HEK293 (cell line): Measurements from ENCODE around the gene COA4.
A peak's percentile ranks its signal among the peaks of the same experiment; 100 is the strongest.

Experiments
- CTCF ChIA-PET: fragments of 350-600 bp; formaldehyde crosslinking; extraction: SDS; loops from one replicate; lab custom pipeline; 2021; ENCODE audit warnings: antibody characterized with exemption; lab: Yijun Ruan, JAX
- POLR2A ChIA-PET: fragments of 300-600 bp; formaldehyde crosslinking; extraction: SDS; loops from one replicate; lab custom pipeline; 2020; ENCODE audit warnings: antibody characterized with exemption, inconsistent platforms; lab: Yijun Ruan, JAX
- H3K27ac ChIP-seq: fragments of 200-500 bp; sonication (Bioruptor generic); 2 replicates; pipeline ENCODE4 v1.5.1; 2014; ENCODE audit warnings: low read depth, low read length, control low read depth, inconsistent platforms; ENCODE audit errors: extremely low read depth
- H3K36me3 ChIP-seq, 2 experiments: fragments of 200-500 bp in 1 of 2; sonication (Bioruptor generic) in 1 of 2; 1 replicate in 1 of 2; 2 replicates in 1 of 2; pipeline ENCODE4 v1.5.1; 2014 to 2017; ENCODE audit warnings: inconsistent platforms in 2 of 2, low read length in 2 of 2; ENCODE audit not compliant: control insufficient read depth in 2 of 2, insufficient read depth in 1 of 2
- H3K4me1 ChIP-seq: fragments of 200-500 bp; sonication (Bioruptor generic); 2 replicates; pipeline ENCODE4 v1.5.1; 2014; ENCODE audit warnings: mild to moderate bottlenecking, low read length, inconsistent platforms; ENCODE audit not compliant: control insufficient read depth, insufficient read depth
- H3K4me3 ChIP-seq: 2 replicates; pipeline ENCODE4 v1.5.1; 2011; ENCODE audit warnings: low read depth, mild to moderate bottlenecking, control low read depth, low read length, moderate library complexity
- H3K9me3 ChIP-seq: fragments of 200-500 bp; sonication (Bioruptor generic); 2 replicates; pipeline ENCODE4 v1.5.1; 2014; ENCODE audit warnings: low read depth, low read length, inconsistent platforms; ENCODE audit not compliant: control insufficient read depth, insufficient read depth
- BCL11B ChIP-seq: fragments of 450-650 bp; formaldehyde crosslinking; IDR thresholded peaks from 2 replicates; pipeline ENCODE4 v1.5.1; 2016; ENCODE audit warnings: low read depth, missing biosample characterization, missing genetic modification characterization
- FEZF1 ChIP-seq: fragments of 450-650 bp; formaldehyde crosslinking; IDR thresholded peaks from 2 replicates; pipeline ENCODE4 v1.5.1; 2016; ENCODE audit warnings: missing biosample characterization, missing genetic modification characterization
- WT1 ChIP-seq: fragments of 450-650 bp; formaldehyde crosslinking; IDR thresholded peaks from 2 replicates; pipeline ENCODE4 v1.5.1; 2016; ENCODE audit warnings: missing biosample characterization, missing genetic modification characterization
- ZNF211 ChIP-seq: fragments of 450-650 bp; formaldehyde crosslinking; IDR thresholded peaks from 2 replicates; pipeline ENCODE4 v1.5.1; 2016; ENCODE audit warnings: low read depth, missing biosample characterization, missing genetic modification characterization
- ZNF221 ChIP-seq: fragments of 450-650 bp; formaldehyde crosslinking; IDR thresholded peaks from 2 replicates; pipeline ENCODE4 v1.5.1; 2017; ENCODE audit warnings: missing biosample characterization, missing genetic modification characterization, borderline replicate concordance
- ZNF24 ChIP-seq: fragments of 450-650 bp; formaldehyde crosslinking; IDR thresholded peaks from 2 replicates; pipeline ENCODE4 v1.5.1; 2016; ENCODE audit warnings: missing biosample characterization, missing genetic modification characterization
- ZNF266 ChIP-seq: fragments of 450-650 bp; formaldehyde crosslinking; IDR thresholded peaks from 2 replicates; pipeline ENCODE4 v1.5.1; 2016; ENCODE audit warnings: missing biosample characterization, missing genetic modification characterization, low read depth
- ZNF350 ChIP-seq: fragments of 450-650 bp; formaldehyde crosslinking; IDR thresholded peaks from 2 replicates; pipeline ENCODE4 v1.5.0; 2017; ENCODE audit warnings: missing biosample characterization, mild to moderate bottlenecking, missing genetic modification characterization
- ZNF423 ChIP-seq: fragments of 450-650 bp; formaldehyde crosslinking; IDR thresholded peaks from 2 replicates; pipeline ENCODE4 v1.5.1; 2016; ENCODE audit warnings: missing biosample characterization, missing genetic modification characterization
- ZNF548 ChIP-seq: fragments of 450-650 bp; formaldehyde crosslinking; IDR thresholded peaks from 2 replicates; pipeline ENCODE4 v1.5.1; 2016; ENCODE audit warnings: missing biosample characterization, missing genetic modification characterization
- ZNF561 ChIP-seq: fragments of 450-650 bp; IDR thresholded peaks from 2 replicates; pipeline ENCODE4 v1.5.1; 2018; ENCODE audit warnings: missing biosample characterization, missing genetic modification characterization, borderline replicate concordance
- ZNF623 ChIP-seq: fragments of 450-650 bp; formaldehyde crosslinking; IDR thresholded peaks from 2 replicates; pipeline ENCODE4 v1.5.1; 2016; ENCODE audit warnings: missing biosample characterization, missing genetic modification characterization
- ZNF791 ChIP-seq: fragments of 450-650 bp; formaldehyde crosslinking; IDR thresholded peaks from 2 replicates; pipeline ENCODE4 v1.5.1; 2016; ENCODE audit warnings: missing biosample characterization, missing genetic modification characterization
- TF ChIP-seq, protein P1 (sequence below): fragments of 450-650 bp; formaldehyde crosslinking; IDR thresholded peaks from 2 replicates; pipeline ENCODE4 v1.5.1; 2017; ENCODE audit warnings: missing biosample characterization, missing genetic modification characterization
- TF ChIP-seq, protein P2 (sequence below): fragments of 450-650 bp; formaldehyde crosslinking; IDR thresholded peaks from 2 replicates; pipeline ENCODE4 v1.5.1; 2017; ENCODE audit warnings: missing biosample characterization, mild to moderate bottlenecking, missing genetic modification characterization, moderate library complexity
- TF ChIP-seq, protein P3 (sequence below): fragments of 450-650 bp; formaldehyde crosslinking; conservative IDR thresholded peaks from 2 replicates; pipeline ENCODE4 v1.5.1; 2016; ENCODE audit warnings: low read depth, missing biosample characterization, missing genetic modification characterization

COA4 gene

DNA sequence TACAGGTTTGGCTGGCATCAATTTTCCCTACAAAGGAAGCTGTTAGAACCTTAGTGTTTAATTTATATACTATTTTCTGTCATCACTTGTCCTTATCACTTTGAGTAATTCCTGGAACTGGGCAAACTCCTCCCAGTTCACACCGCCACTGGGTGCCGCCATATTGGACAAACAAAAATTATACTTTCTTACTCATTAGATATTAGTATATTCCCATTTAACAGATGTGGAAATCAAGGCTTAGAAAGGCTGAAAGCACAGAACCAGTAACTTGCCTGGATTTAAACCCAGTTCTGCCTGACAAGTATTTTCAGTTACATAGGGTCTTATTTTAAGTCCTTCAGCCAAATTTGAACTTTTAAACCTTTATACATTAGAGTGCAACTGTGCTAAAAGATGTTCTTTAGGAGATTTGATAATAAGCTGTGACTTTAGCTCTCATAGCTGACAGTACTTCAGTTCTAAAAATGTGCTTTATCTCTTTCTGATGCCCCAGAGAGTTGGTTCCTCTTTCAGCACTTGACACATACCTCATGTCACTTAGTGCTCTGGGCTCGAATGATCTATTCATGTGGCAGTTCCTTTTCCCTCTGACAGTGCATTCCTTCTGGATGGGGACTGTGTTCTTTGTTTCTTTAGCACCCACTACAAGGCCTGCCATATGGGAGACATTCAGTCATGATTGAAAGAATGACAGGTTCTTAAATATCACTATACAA is 25.4 kb downstream of the COA4 start (continued):
- TF ChIP-seq, protein P1, sequence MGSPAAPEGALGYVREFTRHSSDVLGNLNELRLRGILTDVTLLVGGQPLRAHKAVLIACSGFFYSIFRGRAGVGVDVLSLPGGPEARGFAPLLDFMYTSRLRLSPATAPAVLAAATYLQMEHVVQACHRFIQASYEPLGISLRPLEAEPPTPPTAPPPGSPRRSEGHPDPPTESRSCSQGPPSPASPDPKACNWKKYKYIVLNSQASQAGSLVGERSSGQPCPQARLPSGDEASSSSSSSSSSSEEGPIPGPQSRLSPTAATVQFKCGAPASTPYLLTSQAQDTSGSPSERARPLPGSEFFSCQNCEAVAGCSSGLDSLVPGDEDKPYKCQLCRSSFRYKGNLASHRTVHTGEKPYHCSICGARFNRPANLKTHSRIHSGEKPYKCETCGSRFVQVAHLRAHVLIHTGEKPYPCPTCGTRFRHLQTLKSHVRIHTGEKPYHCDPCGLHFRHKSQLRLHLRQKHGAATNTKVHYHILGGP (tag by site-specific recombination) = no peak

DNA sequence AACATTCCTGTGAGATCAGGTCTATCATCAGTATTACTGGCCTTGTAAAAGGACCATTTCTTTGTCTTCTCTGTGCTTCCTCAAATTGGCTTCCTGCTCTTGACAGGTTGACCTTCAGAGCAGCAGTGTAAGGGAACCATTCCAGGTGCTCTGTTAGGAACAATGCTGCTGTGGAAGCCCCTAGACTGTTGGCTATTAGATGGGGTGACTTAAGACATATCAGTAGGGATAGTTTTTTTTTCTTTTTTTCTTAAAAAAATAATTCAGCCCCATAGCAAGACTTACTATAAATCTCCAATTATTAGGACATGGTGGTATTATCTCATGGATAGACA is 37.6 kb downstream of the COA4 start:
- TF ChIP-seq ZNF221 (tag by site-specific recombination) (no peak), ZNF791 (tag by site-specific recombination) (no peak), ZNF266 (tag by site-specific recombination) (no peak), ZNF561 (no peak), ZNF423 (tag by site-specific recombination) (no peak), ZNF211 (no peak), BCL11B (tag by site-specific recombination) (no peak), ZNF350 (no peak), ZNF548 (tag by site-specific recombination) (no peak)
- Histone ChIP-seq H3K9me3 (no peaks in the 10 kb centered on the region), H3K36me3 (peaks cover 0 to 3% of the 10 kb centered on the region in 2 experiments; a peak in 2 of 3 replicates), H3K4me1 (no peaks in the 10 kb centered on the region), H3K4me3 (no peak overlapping the region), H3K27ac (no peak overlapping the region)
- ChIA-PET POLR2A (no interaction called here), CTCF (no interaction called here)

DNA sequence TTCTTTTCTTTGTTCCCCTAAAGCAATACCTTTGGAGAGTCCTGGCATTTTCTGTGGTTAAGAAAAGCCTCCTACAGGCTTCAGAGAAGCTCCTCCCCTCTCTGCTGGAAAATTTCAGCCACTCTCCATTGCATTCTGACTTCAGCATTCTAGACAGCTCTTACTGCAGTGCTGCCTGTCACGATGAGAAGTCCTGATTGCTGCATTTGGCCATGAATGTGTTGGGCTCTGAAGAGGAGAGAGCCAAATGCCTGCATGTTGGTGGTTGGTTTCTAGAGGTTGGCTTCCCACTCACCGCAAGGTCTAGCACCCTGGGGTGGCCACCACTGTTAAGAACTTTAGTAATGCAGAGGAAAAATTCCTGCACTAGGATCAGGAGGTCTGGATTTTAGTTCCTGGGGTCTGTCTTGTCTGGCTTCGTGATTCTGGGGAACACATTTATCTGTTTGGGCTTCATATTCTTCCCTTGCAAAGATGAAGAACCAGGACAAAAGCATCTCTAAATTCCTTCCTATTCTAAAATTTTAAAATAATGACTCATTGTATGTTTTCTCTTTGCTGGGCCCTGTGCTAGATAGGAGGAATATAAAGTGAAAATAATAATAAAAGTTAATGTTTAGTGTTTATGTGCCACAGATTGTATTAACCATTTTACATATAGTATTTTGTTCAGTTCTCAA is 38.1 kb downstream of the COA4 start:
- H3K4me3 ChIP-seq = no peak overlapping the region
- TF ChIP-seq FEZF1 (tag by site-specific recombination) (no peak), WT1 (no peak), ZNF24 (tag by site-specific recombination) (no peak), ZNF211 (no peak), ZNF623 (no peak)
- TF ChIP-seq, protein P2, sequence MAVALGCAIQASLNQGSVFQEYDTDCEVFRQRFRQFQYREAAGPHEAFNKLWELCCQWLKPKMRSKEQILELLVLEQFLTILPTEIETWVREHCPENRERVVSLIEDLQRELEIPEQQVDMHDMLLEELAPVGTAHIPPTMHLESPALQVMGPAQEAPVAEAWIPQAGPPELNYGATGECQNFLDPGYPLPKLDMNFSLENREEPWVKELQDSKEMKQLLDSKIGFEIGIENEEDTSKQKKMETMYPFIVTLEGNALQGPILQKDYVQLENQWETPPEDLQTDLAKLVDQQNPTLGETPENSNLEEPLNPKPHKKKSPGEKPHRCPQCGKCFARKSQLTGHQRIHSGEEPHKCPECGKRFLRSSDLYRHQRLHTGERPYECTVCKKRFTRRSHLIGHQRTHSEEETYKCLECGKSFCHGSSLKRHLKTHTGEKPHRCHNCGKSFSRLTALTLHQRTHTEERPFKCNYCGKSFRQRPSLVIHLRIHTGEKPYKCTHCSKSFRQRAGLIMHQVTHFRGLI (tag by site-specific recombination) = peak; percentile 36; the same call in 1 of the 2 replicates
- TF ChIP-seq, protein P1 (tag by site-specific recombination) = no peak
- TF ChIP-seq, protein P3, sequence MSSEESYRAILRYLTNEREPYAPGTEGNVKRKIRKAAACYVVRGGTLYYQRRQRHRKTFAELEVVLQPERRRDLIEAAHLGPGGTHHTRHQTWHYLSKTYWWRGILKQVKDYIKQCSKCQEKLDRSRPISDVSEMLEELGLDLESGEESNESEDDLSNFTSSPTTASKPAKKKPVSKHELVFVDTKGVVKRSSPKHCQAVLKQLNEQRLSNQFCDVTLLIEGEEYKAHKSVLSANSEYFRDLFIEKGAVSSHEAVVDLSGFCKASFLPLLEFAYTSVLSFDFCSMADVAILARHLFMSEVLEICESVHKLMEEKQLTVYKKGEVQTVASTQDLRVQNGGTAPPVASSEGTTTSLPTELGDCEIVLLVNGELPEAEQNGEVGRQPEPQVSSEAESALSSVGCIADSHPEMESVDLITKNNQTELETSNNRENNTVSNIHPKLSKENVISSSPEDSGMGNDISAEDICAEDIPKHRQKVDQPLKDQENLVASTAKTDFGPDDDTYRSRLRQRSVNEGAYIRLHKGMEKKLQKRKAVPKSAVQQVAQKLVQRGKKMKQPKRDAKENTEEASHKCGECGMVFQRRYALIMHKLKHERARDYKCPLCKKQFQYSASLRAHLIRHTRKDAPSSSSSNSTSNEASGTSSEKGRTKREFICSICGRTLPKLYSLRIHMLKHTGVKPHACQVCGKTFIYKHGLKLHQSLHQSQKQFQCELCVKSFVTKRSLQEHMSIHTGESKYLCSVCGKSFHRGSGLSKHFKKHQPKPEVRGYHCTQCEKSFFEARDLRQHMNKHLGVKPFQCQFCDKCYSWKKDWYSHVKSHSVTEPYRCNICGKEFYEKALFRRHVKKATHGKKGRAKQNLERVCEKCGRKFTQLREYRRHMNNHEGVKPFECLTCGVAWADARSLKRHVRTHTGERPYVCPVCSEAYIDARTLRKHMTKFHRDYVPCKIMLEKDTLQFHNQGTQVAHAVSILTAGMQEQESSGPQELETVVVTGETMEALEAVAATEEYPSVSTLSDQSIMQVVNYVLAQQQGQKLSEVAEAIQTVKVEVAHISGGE (tag by site-specific recombination) = no peak
- no peaks in the 10 kb centered on the region for H3K9me3 ChIP-seq
- no peaks in the 10 kb centered on the region for H3K4me1 ChIP-seq
- CTCF ChIA-PET = no interaction called here
- POLR2A ChIA-PET = interaction anchor here (0.7 kb wide), 1 partner anchor 9 kb away, joined by 3 read pairs; no protein-coding TSS in a partner anchor
- peaks cover 0 to 3% of the 10 kb centered on the region in 2 experiments; a peak in 2 of 3 replicates for H3K36me3 ChIP-seq
- no peak overlapping the region for H3K27ac ChIP-seq
